HG02840 (cell line): ENCODE results near the gene PLXDC2.

Source experiments
- ATAC-seq: cut with Tn5 transposase; IDR thresholded peaks from one replicate; pipeline ENCODE4 v1.9.1; 2021; ENCODE audit warnings: mild to moderate bottlenecking, moderate library complexity, moderate number of reproducible peaks; ENCODE audit not compliant: unreplicated experiment, low FRiP score

PLXDC2 gene

DNA sequence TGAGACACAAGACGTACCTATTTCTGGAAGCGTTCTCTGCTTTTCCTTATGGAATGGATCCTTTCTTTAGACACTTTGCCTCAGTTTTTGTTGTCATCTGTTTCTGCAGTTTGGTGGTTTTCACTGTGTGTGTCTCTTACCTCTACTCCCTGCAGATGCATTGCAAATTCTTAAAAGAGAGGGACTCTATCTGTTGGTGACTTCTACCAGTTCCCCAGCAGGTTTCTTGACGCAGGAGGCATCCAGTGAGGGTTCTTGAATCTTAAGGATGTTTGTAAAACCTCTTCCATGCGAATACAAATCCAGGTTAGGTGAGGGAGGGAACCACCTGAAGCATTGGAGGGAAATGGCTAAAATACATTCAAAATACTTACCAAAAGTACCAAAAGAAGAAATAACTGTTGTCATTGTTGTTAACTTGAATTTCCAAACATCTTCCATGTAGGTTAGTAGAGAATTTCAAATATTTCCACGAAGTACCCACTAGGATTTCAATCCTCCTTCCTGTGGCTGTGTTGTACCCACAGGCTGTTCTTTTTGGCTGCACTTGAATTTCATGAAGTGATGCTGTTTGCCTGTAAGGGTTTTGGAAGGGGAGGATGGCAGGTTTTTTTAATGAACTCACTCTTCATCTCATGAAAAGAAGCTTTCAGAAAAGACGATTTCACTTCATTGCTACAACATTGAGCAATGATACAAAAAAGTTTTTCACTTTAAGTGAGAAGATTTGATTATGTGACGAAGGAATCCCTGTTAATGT lies 32.2 kb downstream of the PLXDC2 start:
- no peak for ATAC-seq

DNA sequence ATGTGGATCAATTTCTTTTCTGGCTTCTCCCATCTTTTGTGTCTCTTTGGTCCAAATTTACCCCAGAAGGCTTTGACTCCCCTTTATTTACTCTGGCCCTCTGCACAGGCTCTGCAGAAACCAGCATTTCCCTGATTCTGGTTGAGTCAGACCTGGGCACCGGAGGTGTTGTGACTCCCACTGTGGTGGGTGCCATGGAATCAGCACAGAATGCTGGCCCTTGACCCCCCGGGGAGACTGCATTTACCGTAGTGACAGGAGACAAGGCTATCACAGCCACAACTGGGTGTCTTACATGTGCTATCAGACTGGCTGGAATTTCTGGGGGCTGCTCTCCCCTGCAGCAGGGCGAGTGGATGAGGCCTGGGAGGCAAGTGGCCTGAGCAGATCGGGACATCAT lies 37.6 kb downstream of the PLXDC2 start:
- ATAC-seq: no peak

DNA sequence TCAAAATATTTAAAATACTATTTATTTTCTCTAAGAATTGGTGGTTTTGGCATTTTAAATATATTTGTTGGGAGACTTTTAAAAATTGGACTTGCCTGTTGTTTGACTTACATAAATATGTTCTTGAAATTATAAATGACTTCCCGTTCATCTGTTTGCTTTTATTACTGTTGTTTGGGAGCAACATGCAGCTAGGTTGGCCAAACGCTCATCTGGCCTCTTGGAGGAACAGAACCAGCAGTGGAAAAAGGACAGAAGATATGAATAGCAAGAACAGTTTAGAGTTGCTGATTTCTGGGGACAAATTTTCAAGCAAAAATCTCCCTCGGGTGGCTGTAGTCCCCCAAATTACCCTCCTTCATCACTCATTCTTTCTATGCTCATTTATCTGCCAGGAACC lies 41.6 kb downstream of the PLXDC2 start:
- ATAC-seq: no peak

DNA sequence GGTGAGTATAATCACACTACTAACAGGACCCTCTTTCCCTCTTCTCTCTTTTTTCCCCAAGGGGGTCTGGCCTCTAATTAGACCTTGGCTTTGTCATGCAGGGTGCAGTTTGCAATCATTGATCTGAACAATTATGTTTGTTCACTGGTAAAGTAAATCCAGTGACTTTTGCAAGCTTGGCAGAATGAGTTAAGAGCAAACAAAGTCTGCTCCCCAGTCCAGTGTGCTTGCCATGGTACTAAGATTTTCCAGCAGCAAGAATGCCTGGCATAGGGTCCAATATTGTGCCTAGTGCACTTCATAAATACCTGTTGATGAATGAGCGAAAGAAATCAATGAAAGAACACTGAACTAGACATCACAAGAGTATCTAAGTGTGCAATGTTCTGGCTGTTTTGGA lies 43.9 kb downstream of the PLXDC2 start:
- ATAC-seq: no peak

DNA sequence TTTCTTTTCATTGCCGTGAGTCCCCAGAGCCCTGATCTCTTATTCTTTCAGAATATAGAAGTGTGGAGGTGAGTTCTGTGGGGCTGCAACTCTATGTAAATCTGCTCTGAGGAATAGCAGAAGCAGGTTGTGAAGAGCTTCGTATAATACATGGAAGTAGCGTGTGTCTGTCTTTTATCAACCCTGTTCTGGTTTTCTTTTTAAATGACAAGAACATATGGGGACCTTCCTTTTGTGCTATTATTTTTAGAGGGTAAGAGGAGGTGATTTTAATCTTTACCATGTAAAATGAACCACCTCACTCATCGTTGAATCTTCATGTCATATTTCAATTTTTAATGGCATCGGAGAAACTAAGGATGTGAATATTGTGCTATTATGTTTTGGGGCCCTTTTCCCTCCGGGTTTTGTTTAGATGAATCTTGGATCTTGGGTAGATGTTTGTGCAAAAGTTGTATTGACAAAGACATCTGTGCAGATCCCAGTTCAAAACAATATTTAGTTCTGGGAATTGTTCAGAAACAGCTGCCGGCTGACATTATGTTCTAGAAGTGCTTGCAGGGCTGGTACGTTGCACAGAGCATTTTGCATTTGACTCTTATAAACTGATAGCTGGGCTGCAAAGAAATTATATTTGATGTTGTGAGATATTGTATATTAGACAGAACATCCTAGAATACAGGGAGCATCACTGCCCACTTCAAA lies 46.7 kb downstream of the PLXDC2 start:
- no peak for ATAC-seq

DNA sequence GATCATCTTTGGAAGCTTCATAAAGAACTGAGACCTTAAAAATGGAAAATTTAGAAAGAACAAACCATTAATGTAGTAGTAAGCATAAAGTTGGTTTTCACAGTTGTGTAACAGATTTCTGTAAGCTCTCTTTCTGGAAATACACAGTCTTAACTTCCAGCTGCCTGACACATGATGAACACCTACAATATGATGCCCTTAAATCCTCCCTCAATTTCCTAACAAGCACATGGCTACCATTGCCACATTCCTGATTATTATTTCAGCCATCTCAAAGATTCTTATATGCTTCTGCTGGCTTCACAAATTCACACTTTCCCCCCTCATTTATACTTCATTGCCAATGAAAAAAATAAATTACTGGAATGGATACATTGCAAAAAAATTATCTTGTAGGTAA lies 49.4 kb downstream of the PLXDC2 start:
- ATAC-seq: no peak

DNA sequence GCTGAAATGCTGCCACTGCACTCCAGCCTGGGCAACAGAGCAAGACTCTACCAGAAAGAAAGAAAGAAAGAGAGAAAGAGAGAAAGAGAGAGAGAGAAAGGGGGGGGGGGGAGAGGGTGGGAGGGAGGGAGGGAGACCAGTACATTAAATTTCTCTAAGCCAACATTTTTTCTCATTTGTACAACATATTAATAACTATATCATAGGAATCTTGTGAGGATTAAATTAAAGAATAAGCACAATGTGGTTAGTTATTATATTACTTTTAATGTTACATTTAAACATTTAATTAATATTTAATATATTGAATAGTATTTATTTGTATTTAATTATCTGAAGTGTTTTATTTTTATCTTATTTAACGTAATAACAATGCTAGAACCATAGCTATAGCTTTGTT lies 53.1 kb downstream of the PLXDC2 start:
- no peak for ATAC-seq

DNA sequence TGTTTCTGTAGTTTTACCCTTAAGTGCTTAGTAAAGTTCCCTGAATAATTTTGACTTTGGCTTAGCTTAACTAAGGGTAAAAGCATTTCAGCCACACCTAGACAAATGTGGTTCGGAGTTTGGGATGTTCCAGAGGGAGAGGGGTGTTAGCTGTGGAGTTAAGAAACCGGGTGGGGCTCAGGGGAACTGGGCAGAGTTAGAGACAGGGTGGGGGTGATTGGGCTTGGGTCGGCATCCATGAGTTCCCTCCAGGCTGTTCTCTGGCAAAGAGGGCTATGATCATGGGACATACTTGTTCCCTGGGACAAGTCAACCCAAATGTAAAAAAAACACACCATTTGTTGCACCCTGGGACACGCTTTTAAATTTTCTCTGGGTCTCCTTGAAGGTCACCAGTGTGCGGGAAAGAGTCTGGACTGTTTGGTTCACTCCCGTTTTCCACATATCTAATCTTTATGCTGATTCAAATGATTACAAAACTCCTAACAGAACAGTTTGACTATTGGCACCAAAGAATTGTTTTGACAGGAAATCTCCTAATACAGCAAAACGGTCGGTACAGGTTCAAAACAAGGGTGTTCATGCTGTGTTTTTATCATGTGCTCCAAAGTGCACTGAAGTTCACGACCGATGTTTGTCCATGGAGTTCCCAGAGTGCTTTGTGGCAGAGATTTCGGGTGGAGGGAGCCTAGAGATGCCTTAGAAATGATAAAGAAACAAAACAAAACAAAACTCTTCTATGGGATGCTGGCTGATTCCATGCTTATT lies 56.5 kb downstream of the PLXDC2 start:
- ATAC-seq: no peak

DNA sequence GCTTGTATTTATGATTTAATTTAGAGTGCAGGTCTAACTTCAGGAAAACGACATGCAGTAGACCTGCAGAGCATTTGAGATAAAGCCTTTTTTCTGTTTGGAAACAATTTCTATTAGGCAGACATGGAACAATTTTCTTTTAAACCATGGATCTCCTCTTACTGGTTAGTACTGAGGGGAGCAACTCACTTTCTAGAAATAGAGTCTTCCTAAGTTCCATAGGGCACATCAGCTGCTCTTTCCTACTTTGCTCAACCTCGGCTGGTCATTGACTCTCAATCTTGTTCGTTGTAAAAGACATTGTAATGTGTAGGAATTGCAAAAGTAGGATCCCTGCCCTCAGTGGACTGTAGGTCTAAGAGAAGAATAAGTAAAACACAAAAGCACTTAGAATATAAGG lies 58.0 kb downstream of the PLXDC2 start:
- ATAC-seq: no peak

DNA sequence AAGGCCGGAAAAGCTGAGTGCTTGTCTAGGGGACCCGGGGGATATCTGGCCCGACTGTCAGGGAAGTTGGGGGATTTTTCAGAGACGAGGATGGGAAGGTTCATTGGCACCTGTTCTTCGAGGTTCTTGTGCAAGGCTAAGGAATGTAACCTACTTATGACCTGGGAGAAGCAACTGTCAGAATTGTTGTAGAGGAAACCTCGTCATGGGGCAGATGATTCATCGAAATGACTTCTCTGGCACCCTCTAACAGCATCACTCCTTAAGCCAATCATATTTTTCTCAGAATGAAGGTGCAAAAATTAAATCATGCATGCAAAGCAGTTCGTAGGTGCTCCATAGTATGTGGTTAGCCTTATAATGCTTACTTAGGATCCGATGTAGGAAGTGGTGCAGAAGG lies 58.6 kb downstream of the PLXDC2 start:
- ATAC-seq: no peak

DNA sequence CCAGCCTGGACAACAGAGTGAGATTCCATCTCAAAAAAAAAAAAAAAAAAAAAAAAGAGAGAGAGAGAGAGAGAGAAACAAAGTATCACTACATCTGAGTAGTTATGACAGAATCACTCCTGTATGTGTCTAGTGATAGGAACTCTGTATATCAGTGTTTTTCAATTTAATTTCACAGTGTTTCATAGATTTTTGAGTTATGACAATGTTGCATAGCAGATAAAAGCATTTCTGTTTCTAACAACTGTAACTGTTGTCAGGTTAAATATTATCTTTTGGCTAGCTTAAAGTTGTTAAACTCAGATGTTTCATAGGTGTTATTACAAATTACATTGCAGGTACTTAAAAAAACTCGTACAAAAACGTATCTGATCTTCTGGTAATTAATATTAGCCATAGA lies 60.3 kb downstream of the PLXDC2 start:
- no peak for ATAC-seq

DNA sequence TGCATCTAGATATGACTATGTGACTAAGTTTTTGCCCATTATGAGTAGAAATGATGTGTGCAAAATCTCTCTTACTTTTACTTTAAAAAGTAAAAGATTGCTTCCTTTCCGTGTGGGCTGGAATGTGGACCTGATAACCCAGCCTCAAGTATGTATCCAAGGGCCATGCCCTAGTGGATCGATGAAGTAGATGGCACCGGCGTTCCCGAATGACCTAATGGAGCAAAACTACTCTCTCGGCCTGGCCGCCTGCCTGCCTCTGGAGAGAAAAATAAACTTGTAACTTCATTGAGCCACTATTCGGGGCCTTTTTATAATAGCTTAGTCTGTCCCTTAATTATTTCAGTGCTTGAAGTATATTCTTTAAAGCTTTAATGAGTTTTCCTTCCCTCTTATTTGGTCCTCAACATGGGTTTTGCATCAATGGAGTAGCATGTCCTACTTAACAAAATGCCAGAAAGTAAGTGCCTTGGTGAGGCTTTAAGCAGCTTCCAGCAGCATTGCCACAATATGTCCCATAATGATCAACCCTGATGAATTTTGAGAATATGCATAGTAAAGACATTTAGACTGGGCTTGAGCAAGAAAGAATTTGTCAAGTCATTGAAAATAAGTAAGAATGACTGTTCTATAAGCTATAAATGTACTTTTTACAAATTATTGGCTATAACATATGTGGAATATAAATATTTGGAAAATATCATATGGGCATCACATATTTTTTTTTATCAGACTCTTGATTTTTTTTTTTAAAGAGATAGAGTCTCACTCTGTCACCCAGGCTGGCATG lies 61.4 kb downstream of the PLXDC2 start:
- no peak for ATAC-seq

DNA sequence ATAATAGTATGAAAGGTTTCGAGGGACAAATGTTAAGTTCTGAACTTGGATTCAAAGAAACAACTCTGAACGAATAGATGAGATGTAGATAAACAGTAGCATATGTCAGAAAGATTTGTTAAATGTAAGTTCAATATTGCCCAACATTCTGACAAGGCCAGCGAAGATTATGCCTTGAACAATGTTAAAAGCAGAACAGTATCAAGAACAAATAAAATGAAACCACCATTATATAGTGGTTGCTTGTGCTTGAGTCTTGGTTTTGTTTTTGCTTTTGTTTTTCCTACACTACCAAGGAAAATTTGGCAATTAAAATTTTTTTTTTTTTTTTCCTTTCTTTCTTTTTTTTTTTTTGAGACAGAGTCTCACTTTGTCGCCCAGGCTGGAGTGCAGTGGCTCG lies 66.4 kb downstream of the PLXDC2 start:
- no peak for ATAC-seq

DNA sequence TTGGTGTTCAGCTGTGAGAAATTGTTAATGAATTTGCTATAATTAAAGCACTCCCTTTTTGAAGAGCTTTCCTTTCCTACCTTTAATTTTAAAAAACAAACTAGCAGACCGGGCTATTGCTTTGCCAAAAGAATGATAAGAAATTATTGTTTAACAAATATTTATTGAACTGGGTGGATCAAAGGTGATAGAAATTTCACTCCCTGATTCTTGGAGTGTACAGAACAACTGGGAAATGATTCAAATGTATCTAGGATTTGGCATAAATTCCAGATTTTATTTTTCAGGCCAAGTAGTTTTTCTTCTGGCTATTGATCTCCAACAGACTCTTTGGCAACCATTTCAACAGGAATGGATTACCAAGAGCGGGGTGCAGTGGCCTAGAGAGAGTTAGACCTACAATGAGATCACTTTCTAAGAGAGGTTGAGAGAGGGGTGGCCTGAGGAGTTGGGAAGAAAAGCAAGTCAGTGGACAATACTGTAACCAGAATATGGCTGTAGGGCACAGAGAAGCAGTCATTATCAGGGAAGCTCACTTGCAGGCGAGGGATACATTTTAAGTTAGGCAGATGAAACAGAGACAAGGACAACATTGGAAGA lies 71.9 kb downstream of the PLXDC2 start:
- no peak for ATAC-seq

DNA sequence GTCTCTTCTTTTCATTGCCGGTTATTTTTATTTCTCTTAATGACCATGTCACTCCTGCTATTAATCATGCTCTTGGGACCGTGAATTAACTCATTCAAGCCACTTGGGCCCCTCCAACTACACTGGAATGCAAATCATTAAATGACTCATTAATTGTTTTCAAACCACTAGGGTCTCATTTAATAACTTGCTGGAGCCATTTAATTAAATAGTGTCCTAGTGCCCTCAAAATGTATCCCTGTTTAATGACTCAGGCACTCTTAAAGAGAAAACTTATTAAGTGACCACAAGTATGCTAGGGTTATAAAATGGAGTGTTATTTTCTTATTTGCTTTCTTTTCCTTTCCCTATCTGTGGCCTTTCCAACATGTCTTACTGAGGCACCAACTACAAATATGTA lies 73.0 kb downstream of the PLXDC2 start:
- no peak for ATAC-seq

DNA sequence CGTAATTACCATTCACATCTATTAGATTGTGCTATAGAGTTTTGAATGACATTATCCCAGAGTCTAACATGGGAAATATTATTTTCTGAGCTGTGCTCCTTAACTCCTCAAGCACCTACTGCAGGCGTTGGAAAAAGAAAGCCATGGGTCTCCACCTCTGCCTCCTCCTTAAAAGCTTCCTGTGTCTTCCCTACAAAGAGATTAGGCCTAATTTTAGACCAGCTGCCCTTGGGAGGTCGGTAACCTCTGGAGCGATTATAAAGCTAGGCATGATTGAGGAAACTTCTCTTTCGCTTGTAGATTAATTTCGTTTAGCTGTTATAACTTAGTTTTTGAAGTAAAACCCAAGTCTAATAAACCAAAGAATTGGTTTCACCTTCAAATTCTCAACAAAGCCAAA lies 75.2 kb downstream of the PLXDC2 start:
- ATAC-seq: no peak

DNA sequence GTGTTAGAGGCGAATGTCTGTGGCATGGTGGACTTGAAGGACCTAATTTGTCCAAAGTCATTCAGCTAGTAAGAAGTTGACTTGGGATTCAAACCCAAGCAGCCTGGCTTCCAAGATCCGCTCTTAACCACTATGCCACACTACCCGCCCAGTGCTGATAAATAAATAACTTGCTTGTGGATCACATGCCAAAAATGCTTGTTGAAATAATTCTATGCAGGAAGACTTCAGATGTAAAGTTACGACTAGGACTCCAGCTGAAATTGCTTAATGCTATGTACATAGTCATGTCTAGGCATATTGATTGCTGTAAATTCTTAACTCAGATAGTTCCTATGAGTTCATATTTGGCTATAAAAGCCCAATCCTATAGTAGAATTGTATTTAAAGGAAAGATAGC lies 76.0 kb downstream of the PLXDC2 start:
- ATAC-seq: no peak

DNA sequence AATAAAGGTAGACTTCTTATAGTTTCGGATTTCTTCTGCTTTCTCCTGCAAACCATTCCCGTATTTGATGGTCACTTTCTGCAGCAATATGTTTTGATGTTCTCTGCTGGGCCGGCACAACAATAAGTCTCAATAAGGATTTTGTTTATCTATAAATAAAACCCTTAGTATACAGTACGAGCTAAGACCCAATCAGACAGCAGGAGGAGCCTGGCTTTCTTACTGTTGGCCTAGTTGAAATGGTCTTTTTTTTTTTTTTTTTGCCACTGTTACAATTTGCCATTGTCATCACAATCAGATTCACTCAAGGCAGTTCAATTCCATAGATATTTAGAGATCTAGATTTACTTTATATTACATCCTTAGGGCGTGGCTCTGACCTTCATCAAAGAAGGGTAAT lies 76.4 kb downstream of the PLXDC2 start:
- no peak for ATAC-seq

DNA sequence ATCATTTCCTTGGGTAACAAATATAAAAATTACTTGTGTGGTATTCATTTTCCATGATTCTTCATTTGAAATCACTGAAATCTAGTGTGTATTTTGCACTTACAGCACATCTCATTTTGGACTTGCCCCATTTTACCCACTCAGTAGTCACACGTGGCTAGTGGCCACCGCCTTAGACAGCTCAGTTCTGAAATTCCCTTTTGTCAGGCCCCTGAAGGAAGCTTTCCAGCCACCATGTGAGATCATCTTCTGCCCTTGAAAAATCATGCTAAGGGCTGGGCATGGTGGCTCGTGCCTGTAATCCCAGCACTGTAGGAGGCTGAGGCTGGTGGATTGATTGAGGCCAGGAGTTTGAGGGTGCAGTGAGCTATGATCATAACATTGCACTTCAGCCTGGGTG lies 79.3 kb downstream of the PLXDC2 start:
- ATAC-seq: no peak

DNA sequence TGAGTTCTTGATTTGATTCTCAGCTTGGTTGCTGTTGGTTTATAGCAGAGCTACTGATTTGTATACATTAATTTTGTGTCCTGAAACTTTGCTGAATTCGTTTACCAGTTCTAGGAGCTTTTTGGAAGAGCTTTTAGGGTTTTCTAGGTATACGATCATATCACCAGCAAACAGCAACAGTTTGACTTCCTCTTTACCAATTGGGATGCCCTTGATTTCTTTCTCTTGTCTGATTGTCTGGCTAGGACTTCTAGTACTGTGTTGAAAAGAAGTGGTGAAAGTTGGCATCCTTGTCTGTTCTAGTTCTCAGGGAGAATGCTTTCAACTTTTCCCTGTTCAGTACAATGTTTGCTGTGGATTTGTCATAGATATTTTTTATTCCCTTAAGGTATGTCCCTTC lies 86.2 kb downstream of the PLXDC2 start:
- ATAC-seq: no peak
